GM10266 (cell line): ENCODE results near the gene HOXC10.

Source experiments
- DNase-seq: peaks from one replicate; pipeline ENCODE4 v3.0.0; 2012; ENCODE audit errors: extremely low spot score
- CTCF ChIP-seq: IDR thresholded peaks from 2 replicates; pipeline ENCODE4 v1.5.1; 2012; ENCODE audit warnings: mild to moderate bottlenecking, low read depth; ENCODE audit not compliant: control insufficient read depth, insufficient read depth; ENCODE audit errors: missing control alignments

The HOXC10 gene

GRCh38 chr12:54033106-54033979 is 48.4 kb downstream of the HOXC10 start:
- DNase-seq: no peak
- TF ChIP-seq CTCF: no peak

GRCh38 chr12:54033980-54034784 is 49.2 kb downstream of the HOXC10 start:
- DNase-seq: no peak
- TF ChIP-seq CTCF: no peak

- DNase-seq: no peak
- no peak for TF ChIP-seq CTCF
These were observed 49.9 kb downstream of the HOXC10 start for GRCh38 chr12:54034785-54035310.

GRCh38 chr12:54035568-54036264 is 50.8 kb downstream of the HOXC10 start:
- no peak for DNase-seq
- TF ChIP-seq CTCF: no peak

GRCh38 chr12:54036620-54037359 is 51.8 kb downstream of the HOXC10 start:
- DNase-seq: no peak

More at GRCh38 chr12:54036620-54037359, 51.8 kb downstream of the HOXC10 start:
- no peak for TF ChIP-seq CTCF
